K562 (cell line): ENCODE results near the gene NUDCD3. TPM values are rescaled to one million over a fixed set of nuclear protein-coding genes. Genes with fewer than 3 reads are reported as not detected.
A peak's percentile ranks its signal among the peaks of the same experiment; 100 is the strongest.

Experiments
- ATAC-seq: fragments of 200-7000 bp; cut with Tn5 transposase; 3 replicates; pipeline ENCODE4 v1.9.1; 2020; ENCODE audit warnings: moderate library complexity
- BruUV-seq: library from RNA; stranded (reverse); fragments of 400-500 nt; replicated peaks from 2 replicates; lab custom pipeline; 2021; lab: Mats Ljungman, UMichigan
- CTCF ChIA-PET: fragments of 300-600 bp; formaldehyde crosslinking; extraction: SDS; loops from one replicate; lab custom pipeline; 2021; ENCODE audit warnings: low intra/inter-chr PET ratio; lab: Yijun Ruan, JAX
- POLR2A ChIA-PET: fragments of 300-600, 350-650 bp; sonication (Branson Sonifier 250); formaldehyde crosslinking; extraction: SDS; loops from one replicate; lab custom pipeline; 2021; ENCODE audit warnings: antibody characterized with exemption, inconsistent platforms; lab: Yijun Ruan, JAX
- DNase-seq, 4 experiments: peaks; one replicate each; pipeline versions ENCODE4 v3.0.0 to v3.0.0-alpha.2; 2011 to 2018; ENCODE audit warnings: low spot score in 3 of 4, mixed read lengths in 3 of 4; ENCODE audit errors: extremely low read depth in 1 of 4
- FAIRE-seq: peaks from 2 replicates; lab custom pipeline; 2011; peaks lifted over from hg19 to GRCh38; lab: Jason Lieb, UNC
- H2AFZ ChIP-seq: 2 replicates; pipeline ENCODE4 v1.6.0; 2011; ENCODE audit warnings: low read depth, low read length, control low read depth, inconsistent platforms
- H3K27ac ChIP-seq: fragments of 200-600 bp; 3 replicates; pipeline ENCODE4 v1.8.0; 2011; ENCODE audit warnings: low read depth, mild to moderate bottlenecking, control low read depth, inconsistent platforms, low read length, moderate library complexity, mixed read lengths; ENCODE audit errors: extremely low read depth
- H3K27me3 ChIP-seq, 2 experiments: fragments of 300-600 bp in 1 of 2; 2 replicates in 1 of 2; 3 replicates in 1 of 2; pipeline versions ENCODE4 v1.6.0 to v1.8.0; 2011; ENCODE audit warnings: inconsistent platforms in 2 of 2, low read length in 2 of 2, mild to moderate bottlenecking in 1 of 2, mixed read lengths in 1 of 2, moderate library complexity in 1 of 2; ENCODE audit not compliant: control insufficient read depth in 2 of 2, insufficient read depth in 2 of 2
- H3K36me3 ChIP-seq: fragments of 300-600 bp; 3 replicates; pipeline ENCODE4 v1.8.0; 2011; ENCODE audit warnings: mild to moderate bottlenecking, low read length, inconsistent platforms; ENCODE audit not compliant: control insufficient read depth, insufficient read depth
- H3K4me1 ChIP-seq, 2 experiments: fragments of 200-600 bp in 1 of 2; replicated peaks in 1 of 2; 2 replicates in 1 of 2; 3 replicates in 1 of 2; pipeline versions ENCODE4 v1.5.1 to v1.8.0; 2011; ENCODE audit warnings: inconsistent platforms in 2 of 2, low read length in 2 of 2, mild to moderate bottlenecking in 1 of 2, mixed read lengths in 1 of 2, moderate library complexity in 1 of 2; ENCODE audit not compliant: control insufficient read depth in 2 of 2, insufficient read depth in 2 of 2
- H3K4me2 ChIP-seq: 2 replicates; pipeline ENCODE4 v1.6.1; 2011; ENCODE audit warnings: low read length, control low read depth, inconsistent platforms, mixed read lengths; ENCODE audit not compliant: insufficient read depth
- H3K4me3 ChIP-seq: fragments of 200-600 bp; sonication (generic), shearing (Covaris generic); 2 replicates; pipeline ENCODE4 v1.5.1; 2016; ENCODE audit warnings: control low read depth, inconsistent platforms
- H3K79me2 ChIP-seq: fragments of 200-600 bp; 3 replicates; pipeline ENCODE4 v1.8.0; 2011; ENCODE audit warnings: low read length, inconsistent platforms; ENCODE audit not compliant: control insufficient read depth, insufficient read depth
- H3K9ac ChIP-seq, 2 experiments: 2 replicates each; pipeline versions ENCODE4 v1.6.0 to v1.6.1; 2011; ENCODE audit warnings: low read depth in 2 of 2, low read length in 2 of 2, control low read depth in 1 of 2, inconsistent platforms in 1 of 2, mild to moderate bottlenecking in 1 of 2, mixed read lengths in 1 of 2; ENCODE audit not compliant: insufficient read depth in 1 of 2
- H3K9me1 ChIP-seq: one replicate; pipeline ENCODE4 v1.6.0; 2011; ENCODE audit warnings: inconsistent platforms, mild to moderate bottlenecking, low read length, moderate library complexity; ENCODE audit not compliant: control insufficient read depth, insufficient read depth
- H3K9me3 ChIP-seq: replicated peaks from 2 replicates; pipeline ENCODE4 v1.5.1; 2011; ENCODE audit warnings: low read depth, low read length, inconsistent platforms; ENCODE audit not compliant: control insufficient read depth, insufficient read depth
- H4K20me1 ChIP-seq: replicated peaks from 2 replicates; pipeline ENCODE4 v1.6.1; 2011; ENCODE audit warnings: low read length, inconsistent platforms, mixed read lengths; ENCODE audit not compliant: control insufficient read depth, insufficient read depth
- ETV6 ChIP-seq, 3 experiments: fragments of 150-350 bp in 1 of 3; sonication (generic) in 1 of 3; formaldehyde crosslinking in 1 of 3; IDR thresholded peaks; 2 replicates each; pipeline versions ENCODE4 v1.6.1 to v1.8.0; 2014 to 2022; ENCODE audit warnings: borderline replicate concordance in 2 of 3, low read depth in 2 of 3, antibody characterized with exemption in 1 of 3, low read length in 1 of 3, mild to moderate bottlenecking in 1 of 3, missing genetic modification reagents in 1 of 3
- HBP1 ChIP-seq: fragments of 450-650 bp; formaldehyde crosslinking; IDR thresholded peaks from 2 replicates; pipeline ENCODE4 v1.4.0; 2022; ENCODE audit warnings: missing genetic modification characterization
- KAT8 ChIP-seq: fragments of 450-650 bp; IDR thresholded peaks from 2 replicates; pipeline ENCODE4 v1.6.1; 2016; ENCODE audit warnings: low read depth, mild to moderate bottlenecking
- SMC3 ChIP-seq: conservative IDR thresholded peaks from 2 replicates; pipeline ENCODE4 v1.6.1; 2011; ENCODE audit warnings: low read depth, low read length, improper control_type of control experiment; ENCODE audit not compliant: insufficient read depth
- TCF7 ChIP-seq: sonication (generic); IDR thresholded peaks from 2 replicates; pipeline ENCODE4 v1.6.1; 2016; ENCODE audit warnings: antibody characterized with exemption, borderline replicate concordance
- WGBS: fragments of 100-300 bp; shearing (Covaris generic); methylation state at CpG from one replicate; pipeline ENCODE4 v1.1.6; 2016; ENCODE audit warnings: low coverage, mixed read lengths; ENCODE audit not compliant: insufficient coverage; ENCODE audit errors: missing lambda C conversion rate; 5-methylcytosine and 5-hydroxymethylcytosine counted together
- in situ Hi-C: fragments of 300-500 bp; cut with MboI; formaldehyde crosslinking; loops from 4 replicates; pipeline ENCODE4 v1.15.0; 2018; ENCODE audit warnings: inconsistent platforms, mixed read lengths
- intact Hi-C: fragments of 100-400 bp; cut with micrococcal nuclease; formaldehyde crosslinking; loops from 2 replicates; pipeline ENCODE4 v1.14.2; 2022
- polyA plus RNA-seq, 8 experiments: library from polyadenylated mRNA; depleted of rRNA in 4 of 8; stranded (reverse) in 5 of 8; unstranded in 3 of 8; fragments of >200 nt; fragmentation: Nextera tagmentation in 2 of 8; fragmentation: Illumina TruSeq in 1 of 8; extraction: Ambion mirVana in 2 of 8; extraction: Trizol in 1 of 8; gene quantifications; 2 replicates each; pipeline versions ENCODE4 v1.2.1 to v1.2.3, GENCODE V29; 2011 to 2014; ENCODE audit warnings: inconsistent platforms in 1 of 8, missing spikeins in 1 of 8
- total RNA-seq, 7 experiments: library from RNA; depleted of rRNA in 6 of 7; stranded (reverse); fragments of >200 nt in 6 of 7; fragmentation: Illumina TruSeq in 2 of 7; extraction: Trizol in 2 of 7; gene quantifications; 2 replicates each; pipeline versions ENCODE4 v1.2.1 to v1.2.3, GENCODE V29; 2011 to 2021; ENCODE audit warnings: low replicate concordance in 1 of 7

NUDCD3 gene
- total and polyA plus RNA-seq, 9 of the 15 experiments (the other 6 are each of a cell fraction or from before 2014, with no cell fraction given): 24.8 to 64.2 (median 42.6) TPM

DNA sequence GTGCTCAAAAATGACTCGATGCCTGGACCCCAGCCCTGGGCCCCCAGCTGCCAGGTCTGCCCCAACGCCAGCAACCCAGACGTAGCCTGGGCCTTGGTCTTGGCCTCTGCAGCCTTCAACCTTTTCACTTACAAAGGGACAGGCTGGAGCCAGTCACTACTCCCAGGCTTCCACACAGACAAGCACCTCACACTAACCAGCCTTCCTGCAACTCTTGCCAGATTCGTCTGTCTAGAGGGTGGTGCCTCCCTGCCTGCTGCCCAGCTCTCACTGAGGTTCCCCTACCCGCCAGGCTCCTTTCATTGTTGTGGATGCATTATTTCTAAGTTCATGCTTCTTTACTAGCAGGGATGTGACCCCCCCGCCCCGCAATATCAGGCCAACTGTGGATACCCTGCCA is 56.3 kb downstream of the NUDCD3 start:
- Histone ChIP-seq H3K9me1 (peaks cover 4% of the 10 kb centered on the region), H3K79me2 (peaks cover 19% of the 10 kb centered on the region), H3K4me3 (no peak overlapping the region), H3K27ac (no peak overlapping the region), H3K9ac (0 out of 4 replicates have a peak overlapping the region, but pooled peaks of 1 of the 2 experiments have one; percentile 21), H3K9me3 (no peaks in the 10 kb centered on the region), H4K20me1 (peaks cover 9% of the 10 kb centered on the region), H3K27me3 (no peaks in the 10 kb centered on the region), H3K36me3 (peaks cover 17% of the 10 kb centered on the region), H3K4me2 (no peak overlapping the region), H2AFZ (no peak overlapping the region), H3K4me1 (peaks cover 4 to 5% of the 10 kb centered on the region in 2 experiments; a peak in 4 of 5 replicates)
- no peak for ATAC-seq
- WGBS: 73% methylated on average over 7 of the region's 7 CpGs
- intact Hi-C loops: no loop called here
- no peak for DNase-seq
- ChIA-PET CTCF (no interaction called here), POLR2A (interaction anchor here (0.7 kb wide), 1 partner anchor 31 kb away, joined by 5 read pairs; no protein-coding TSS in a partner anchor)
- in situ Hi-C loops: no loop called here
- no peak for TF ChIP-seq ETV6 (IDR thresholded peaks at IDR 0.05; ENCODE audit: borderline replicate concordance in 1 of 2, low read depth in 2 of 2, low read length in 1 of 2)
- TF ChIP-seq ETV6 (CRISPR knock-in tag; IDR thresholded peaks at IDR 0.05; ENCODE audit: borderline replicate concordance): no peak
- TF ChIP-seq KAT8: no peak
- no peak for TF ChIP-seq SMC3
- TF ChIP-seq TCF7: no peak
- no peak for TF ChIP-seq HBP1 (CRISPR knock-in tag)
- no TSS peak for BruUV-seq
- FAIRE-seq: no peak
